NCI-H1694 (cell line): ENCODE measurements around the gene SF3A2.
A peak's percentile ranks its signal among the peaks of the same experiment; 100 is the strongest.
"Not testable (repeated sequence)": the region's sequence is repeated elsewhere in the genome, so short reads cannot be mapped to it uniquely, and the experiment has no call there.

ENCODE experiments used
- DNase-seq: peaks from one replicate; lab custom pipeline; 2025; lab: John Stamatoyannopoulos, UW

SF3A2 gene

DNA sequence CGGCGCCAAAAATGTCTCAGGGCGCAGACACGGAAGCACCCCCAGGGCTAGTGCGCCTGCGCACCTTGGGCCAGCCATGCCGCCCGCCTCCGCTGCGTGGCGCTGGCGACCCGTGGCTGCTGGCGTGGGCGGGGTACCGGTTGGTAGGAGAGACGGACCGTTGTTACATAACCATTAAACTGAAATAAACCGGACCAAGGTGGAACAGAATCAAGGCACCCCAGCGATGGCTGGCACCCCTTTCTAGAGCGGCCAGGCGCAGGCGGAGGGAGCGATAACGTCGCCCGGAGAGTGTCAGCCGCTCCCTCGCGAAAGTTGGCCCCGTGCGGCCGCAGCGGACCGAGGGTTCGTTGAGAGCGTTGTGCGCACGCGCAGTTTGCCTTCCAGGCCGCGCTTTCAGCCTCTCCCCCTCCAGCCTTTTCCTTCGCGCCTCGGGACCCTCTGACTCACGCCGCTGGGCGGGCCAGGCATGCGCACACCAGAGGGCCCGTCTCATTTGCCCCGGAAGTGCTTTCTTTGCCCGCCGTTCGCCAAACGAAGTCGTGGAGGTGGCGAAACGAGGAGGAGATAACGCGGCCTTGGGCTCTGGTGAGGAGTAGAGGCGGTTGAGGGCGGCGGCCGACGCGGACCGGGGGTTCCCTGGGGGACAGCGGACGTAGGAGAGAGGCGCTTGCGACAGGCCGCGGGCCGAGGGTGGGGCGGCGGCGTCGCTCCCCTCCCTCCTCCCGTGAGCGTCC, at the start of gene SF3A2, which contains the start of gene PLEKHJ1:
TSS of gene SF3A2 (plus strand) at position 511 of the 737 bp plus-strand sequence. CDS start 6,595 bp downstream, outside the sequence.
TSS of gene PLEKHJ1 (minus strand) at position 16 of the 737 bp plus-strand sequence. CDS start 81 bp downstream, outside the sequence.
- peak; percentile 91 for DNase-seq

DNA sequence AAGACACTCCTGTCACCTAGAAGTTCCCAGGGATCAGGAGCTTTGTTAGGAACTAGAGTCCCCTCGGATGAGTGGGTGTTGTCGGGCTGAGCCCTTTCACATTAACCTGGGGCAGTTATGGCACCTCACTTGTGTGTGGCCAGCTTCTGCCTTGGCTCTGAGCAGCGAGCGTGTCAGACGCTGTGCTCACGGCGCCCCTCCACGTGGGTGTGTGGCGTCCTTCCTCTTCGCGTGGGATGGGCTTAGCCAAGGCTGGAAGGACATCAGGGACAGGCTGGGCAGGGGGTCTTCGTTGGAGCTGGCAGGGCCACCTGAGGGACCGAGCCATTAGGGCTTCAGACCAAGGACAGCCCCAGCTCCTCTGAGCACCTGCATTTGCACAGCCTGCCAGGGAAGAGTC, 49.5 kb upstream of the SF3A2 start:
- no peak for DNase-seq

- no peak for DNase-seq
These were observed 47.8 kb upstream of the SF3A2 start for GRCh38 chr19:2188708-2189385.

DNA sequence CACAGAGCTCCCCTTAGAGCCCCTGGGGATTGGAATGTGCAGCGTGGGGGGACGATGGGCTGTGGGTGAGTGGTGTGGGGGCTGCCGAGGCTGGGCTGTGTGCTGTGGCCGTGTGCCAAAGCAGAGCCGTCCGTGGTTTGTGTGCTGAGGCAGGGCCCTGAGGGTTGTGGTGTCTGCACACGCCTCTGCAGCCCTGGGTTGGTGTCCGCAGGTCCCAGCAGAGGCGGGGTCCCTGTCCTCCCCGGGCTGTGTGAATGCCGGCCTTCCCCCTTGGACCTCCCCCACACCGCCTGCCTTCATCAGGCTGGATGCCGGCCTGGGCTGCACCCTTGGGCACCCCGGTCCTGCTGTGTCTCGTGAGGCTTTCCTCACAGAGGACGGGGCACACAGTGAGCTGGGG, 46.7 kb upstream of the SF3A2 start:
- no peak for DNase-seq

- no peak for DNase-seq
These were observed 45.7 kb upstream of the SF3A2 start for GRCh38 chr19:2190848-2191455.

GRCh38 chr19:2191456-2192310, 44.9 kb upstream of the SF3A2 start:
- no peak for DNase-seq

- no peak for DNase-seq
These were observed 43.8 kb upstream of the SF3A2 start for GRCh38 chr19:2192862-2193261.

DNA sequence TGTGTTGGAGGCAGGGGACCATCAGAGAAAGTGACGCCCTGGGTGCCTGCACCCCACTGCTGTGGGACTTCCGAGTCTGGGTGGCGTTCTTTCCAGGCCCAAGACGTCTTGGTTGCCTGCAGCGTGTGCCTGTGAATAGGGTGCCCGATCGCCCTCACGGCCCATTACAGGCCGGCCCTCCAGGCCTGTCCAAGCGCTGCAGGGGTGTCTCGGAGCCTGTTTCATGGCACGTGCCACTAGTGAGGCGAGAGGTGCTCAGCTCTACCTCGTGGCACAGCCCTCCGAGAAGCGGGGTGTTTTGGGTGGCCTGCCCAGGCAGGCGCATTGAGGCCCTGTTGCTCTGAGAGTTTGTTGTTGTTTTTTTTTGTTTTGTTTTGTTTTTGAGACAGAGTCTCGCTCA, 42.8 kb upstream of the SF3A2 start:
- DNase-seq = no peak

GRCh38 chr19:2194513-2195078, 42.0 kb upstream of the SF3A2 start:
- DNase-seq = peak; percentile 79

DNA sequence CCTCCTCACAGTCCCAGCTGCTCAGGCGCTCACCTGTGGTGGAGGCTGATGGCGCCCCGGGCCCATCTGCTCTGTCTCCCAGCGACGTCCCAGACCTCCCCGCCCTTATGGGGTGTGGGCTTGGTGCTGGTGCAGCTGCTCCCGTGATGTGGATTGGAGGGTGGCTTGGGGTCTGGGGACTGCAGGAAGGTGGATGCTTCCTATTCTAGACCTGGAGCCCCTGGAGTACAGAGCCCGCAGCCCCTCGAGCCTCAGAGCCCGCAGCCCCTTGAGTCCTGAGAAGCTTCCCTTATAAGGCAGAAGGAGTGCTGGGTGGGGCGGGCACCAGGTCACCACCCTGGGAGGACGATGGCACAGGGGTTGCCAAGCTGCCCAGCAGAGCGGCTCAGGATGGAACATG, 41.3 kb upstream of the SF3A2 start:
- DNase-seq = no peak

DNA sequence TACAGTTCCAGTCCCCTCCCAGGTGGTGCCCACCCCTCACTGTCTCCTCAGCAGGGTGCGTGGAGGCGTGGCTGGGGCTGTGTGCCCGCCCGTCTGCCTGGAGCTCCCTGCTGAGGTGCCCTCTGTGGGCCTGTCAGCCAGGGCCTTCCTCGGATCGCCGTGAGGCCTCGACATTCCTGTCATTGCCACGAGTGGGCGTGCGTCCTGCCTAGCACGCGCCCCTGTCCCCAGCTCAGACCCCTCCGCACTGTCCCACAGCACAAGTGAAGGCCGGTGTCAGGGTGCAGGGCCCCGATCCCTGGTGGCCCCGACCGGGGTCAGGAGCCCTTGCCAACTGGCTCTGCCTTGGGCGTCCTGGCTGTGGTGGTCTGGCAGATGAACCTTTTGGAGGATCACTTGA, 40.7 kb upstream of the SF3A2 start:
- DNase-seq = no peak

DNA sequence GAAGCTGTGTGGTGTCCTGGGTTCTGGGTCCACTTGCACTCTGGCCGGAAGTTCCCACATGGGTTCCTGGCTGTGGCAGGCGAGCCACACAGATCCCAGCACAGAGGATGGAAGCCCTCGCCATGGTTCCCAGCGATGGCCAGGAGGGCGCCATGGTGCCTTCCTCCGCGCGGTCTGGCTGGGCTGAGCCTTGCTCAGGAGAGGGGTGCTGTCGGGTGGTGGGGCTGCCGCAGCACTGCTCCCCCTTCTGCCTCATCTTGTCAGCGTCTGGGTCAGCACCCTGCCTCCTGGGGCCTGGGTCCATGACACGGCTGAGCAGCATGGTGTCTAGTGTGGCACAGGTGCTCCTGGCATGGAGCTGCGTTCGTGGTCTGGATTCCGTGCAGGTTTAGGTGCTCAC, 39.4 kb upstream of the SF3A2 start:
- no peak for DNase-seq

- DNase-seq = no peak
These were observed 38.3 kb upstream of the SF3A2 start for GRCh38 chr19:2198317-2198716.

DNA sequence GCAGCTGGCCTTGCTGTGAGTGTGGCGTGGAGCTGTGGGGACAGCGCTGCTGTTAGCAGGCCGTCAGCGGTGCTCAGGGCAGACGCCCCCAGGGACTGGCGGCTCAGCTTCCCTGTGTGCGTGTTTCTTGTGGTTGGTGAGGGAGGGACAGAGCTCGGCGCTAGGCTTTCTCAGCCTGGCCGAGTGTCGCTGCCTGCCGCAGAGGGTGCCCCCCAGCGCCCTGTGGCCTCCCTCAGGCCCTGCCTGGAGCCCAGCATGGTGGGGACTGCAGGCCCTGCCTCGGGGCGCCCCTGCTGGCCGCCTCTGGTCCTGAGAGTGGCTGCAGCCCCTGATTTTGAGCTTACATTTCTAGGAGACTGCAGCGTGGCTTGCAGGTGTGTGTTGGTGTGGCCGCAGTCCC, 37.4 kb upstream of the SF3A2 start:
- no peak for DNase-seq

- DNase-seq = no peak
These were observed 36.6 kb upstream of the SF3A2 start for GRCh38 chr19:2199861-2200623.

- DNase-seq = not testable (repeated sequence)
These were observed 35.9 kb upstream of the SF3A2 start for GRCh38 chr19:2200624-2201294.

GRCh38 chr19:2201473-2202148, 35.0 kb upstream of the SF3A2 start:
- no peak for DNase-seq

GRCh38 chr19:2202366-2202765, 34.3 kb upstream of the SF3A2 start:
- DNase-seq = no peak

DNA sequence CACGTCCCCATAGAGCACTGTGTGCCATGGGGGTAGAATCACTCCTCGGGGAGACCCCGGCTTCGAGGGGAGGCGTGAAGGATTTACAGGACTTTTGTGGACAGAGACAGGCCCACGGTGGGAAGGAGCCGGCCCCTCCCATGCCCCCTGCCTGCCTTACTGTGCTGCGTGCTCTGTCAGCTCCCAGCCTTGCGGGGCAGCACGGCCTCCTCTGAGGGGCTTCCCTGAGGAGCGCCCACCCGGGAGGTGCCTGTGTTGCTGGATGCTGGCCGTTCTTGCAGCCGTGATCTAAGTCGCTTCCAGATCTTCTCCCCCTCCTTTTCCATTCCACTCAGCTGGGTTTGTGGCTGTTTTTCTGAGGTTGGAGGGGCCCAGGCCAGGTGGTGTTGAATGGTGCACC, 29.6 kb upstream of the SF3A2 start:
- DNase-seq = no peak
